ENCODE results near the gene KRT79. TPM values are rescaled to one million over a fixed set of nuclear protein-coding genes. Genes with fewer than 3 reads are reported as not detected.
"Not testable (repeated sequence)": the region's sequence is repeated elsewhere in the genome, so short reads cannot be mapped to it uniquely, and the experiment has no call there.

Gene KRT79
- not detected for total RNA-seq (ENCODE audit: unreplicated experiment)
- long read RNA-seq, result 0 reads

DNA sequence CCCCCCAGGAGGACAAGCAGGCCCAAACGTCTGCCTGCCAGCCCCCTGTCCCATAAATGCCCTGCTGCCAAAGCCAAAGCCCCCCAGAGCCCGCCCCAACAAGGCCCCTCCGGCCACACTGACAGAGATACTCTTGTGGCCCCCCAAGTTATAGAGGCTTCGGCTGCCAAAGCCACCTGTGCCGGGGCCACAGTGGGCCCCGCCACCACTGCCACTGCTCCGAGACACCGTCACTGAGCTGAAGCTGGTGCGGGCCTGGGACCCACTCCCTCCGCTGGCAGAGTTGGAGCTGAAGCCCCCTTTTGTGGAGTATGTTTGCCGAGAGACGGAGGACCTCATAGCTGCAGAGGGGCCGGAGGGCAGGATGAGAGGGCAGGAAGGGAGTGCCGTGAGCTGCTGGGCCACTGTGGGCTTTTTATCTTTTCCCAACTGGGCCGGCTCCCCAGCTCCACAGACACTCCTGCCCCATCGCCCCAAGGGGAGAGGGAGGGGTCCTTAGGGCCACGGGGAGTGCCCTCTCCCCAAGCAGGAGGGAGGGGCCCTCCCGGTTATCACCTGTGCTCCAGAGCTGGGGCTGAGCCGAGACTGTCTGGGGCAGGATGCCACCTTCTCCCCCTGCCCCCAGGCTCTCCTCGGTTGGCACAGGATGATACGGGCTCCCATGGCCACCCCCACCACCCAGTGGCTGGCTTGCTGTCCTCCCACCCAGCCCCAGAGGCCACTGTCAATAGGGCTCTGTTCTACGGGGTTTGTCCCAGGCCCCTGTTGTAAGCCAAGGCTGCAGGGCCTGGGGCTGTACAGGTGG, at the start of gene KRT79:
Gene KRT79 (minus strand): TSS at position 390 of the 805 bp plus-strand sequence. CDS start 51 bp downstream, at position 339.
- Mint-ChIP-seq H3K9me3 (ENCODE audit: unreplicated experiment) (no peaks in the 10 kb centered on the region), H3K27me3 (ENCODE audit: unreplicated experiment) (peaks cover 12% of the 10 kb centered on the region), H3K4me3 (ENCODE audit: unreplicated experiment) (no peak within 1 kb of the TSS), H3K27ac (ENCODE audit: unreplicated experiment) (no peak within 1 kb of the TSS), H3K36me3 (ENCODE audit: low read depth, unreplicated experiment) (no peaks in the 10 kb centered on the region), H3K4me1 (ENCODE audit: unreplicated experiment) (peaks cover 28% of the 10 kb centered on the region)
- TF ChIP-seq, protein P1, sequence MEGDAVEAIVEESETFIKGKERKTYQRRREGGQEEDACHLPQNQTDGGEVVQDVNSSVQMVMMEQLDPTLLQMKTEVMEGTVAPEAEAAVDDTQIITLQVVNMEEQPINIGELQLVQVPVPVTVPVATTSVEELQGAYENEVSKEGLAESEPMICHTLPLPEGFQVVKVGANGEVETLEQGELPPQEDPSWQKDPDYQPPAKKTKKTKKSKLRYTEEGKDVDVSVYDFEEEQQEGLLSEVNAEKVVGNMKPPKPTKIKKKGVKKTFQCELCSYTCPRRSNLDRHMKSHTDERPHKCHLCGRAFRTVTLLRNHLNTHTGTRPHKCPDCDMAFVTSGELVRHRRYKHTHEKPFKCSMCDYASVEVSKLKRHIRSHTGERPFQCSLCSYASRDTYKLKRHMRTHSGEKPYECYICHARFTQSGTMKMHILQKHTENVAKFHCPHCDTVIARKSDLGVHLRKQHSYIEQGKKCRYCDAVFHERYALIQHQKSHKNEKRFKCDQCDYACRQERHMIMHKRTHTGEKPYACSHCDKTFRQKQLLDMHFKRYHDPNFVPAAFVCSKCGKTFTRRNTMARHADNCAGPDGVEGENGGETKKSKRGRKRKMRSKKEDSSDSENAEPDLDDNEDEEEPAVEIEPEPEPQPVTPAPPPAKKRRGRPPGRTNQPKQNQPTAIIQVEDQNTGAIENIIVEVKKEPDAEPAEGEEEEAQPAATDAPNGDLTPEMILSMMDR (IDR thresholded peaks at IDR 0.05; ENCODE audit: unreplicated experiment), result no peak
- DNase-seq (ENCODE audit: low spot score), result no peak

DNA sequence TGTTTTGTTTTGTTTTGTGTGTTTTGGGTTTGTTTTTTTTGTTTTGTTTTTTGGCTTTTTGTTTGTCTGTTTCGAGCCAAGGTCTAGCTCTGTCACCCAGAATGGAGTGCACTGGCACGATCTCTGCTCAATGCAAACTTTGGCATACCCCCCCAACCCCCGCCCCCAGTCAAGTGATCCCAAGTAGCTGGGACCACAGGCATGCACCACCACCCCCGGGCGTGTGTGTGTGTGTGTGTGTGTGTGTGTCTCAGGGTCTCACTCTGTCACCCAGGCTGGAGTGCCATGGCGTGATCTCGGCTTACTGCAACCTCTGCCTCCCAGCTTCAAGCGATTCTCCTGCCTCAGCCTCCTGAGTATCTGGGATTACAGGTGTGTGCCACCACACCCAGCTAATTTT, 46.4 kb upstream of the KRT79 start:
- H3K9me3 Mint-ChIP-seq (ENCODE audit: unreplicated experiment); H3K36me3 Mint-ChIP-seq (ENCODE audit: low read depth, unreplicated experiment); DNase-seq (ENCODE audit: low spot score); H3K4me1 Mint-ChIP-seq (ENCODE audit: unreplicated experiment); H3K27ac Mint-ChIP-seq (ENCODE audit: unreplicated experiment); H3K4me3 Mint-ChIP-seq (ENCODE audit: unreplicated experiment); H3K27me3 Mint-ChIP-seq (ENCODE audit: unreplicated experiment): not testable (repeated sequence)

DNA sequence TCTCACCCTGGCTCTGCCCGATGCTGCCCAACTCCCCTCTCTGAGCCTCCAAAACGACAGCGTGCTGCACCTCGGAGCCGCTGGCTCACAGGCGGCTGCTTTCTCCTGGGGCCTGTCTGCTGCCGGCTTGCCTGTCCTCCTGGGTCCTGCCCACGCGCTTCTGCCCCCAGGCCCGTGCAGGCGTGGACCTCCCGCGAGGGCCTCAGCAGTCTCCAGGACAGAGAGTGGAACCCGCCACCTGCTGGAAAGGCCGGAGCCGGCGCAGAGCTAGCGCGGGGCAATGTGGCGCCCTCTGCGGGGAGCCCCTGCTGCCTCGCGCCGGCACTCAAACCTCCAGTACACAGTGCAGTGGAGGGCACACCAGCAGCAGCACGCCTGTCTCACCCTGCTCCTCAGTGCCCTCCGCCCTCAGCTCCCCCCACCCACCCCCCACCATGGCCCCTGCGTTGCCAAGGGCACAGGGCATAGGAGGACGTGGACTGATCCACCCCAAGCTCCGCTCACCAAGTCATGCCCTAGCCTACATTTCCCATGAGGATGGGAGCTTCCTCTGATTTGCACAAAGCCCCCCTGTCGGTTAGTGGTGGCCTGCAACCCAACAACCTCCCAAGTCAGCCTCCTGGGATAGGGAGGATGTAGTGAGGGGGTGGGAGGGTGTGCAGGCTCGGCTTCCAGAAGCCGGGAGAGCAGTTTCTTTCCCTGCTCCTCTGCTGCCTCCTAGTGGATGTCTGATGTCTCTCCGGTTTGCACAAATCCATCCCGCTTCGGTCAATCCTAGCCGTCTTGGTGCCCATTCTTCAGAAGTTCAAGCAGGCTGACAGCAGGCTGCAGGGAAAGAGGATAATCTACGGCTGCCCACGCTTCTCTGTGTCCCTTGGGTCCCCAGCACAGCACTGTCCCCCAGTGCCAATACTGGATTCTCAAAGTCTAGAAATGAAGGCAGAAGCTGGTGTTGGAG, 45.6 kb upstream of the KRT79 start:
- H3K4me3 Mint-ChIP-seq (ENCODE audit: unreplicated experiment), result no peak overlapping the region
- no peak overlapping the region for H3K27ac Mint-ChIP-seq (ENCODE audit: unreplicated experiment)
- no peaks in the 10 kb centered on the region for H3K9me3 Mint-ChIP-seq (ENCODE audit: unreplicated experiment)
- peaks cover 9% of the 10 kb centered on the region for H3K27me3 Mint-ChIP-seq (ENCODE audit: unreplicated experiment)
- H3K4me1 Mint-ChIP-seq (ENCODE audit: unreplicated experiment), result peaks cover 7% of the 10 kb centered on the region
- peak; percentile 90 for DNase-seq (ENCODE audit: low spot score)
- TF ChIP-seq, protein P1 (IDR thresholded peaks at IDR 0.05; ENCODE audit: unreplicated experiment), result peak; percentile 80
- no peaks in the 10 kb centered on the region for H3K36me3 Mint-ChIP-seq (ENCODE audit: low read depth, unreplicated experiment)

DNA sequence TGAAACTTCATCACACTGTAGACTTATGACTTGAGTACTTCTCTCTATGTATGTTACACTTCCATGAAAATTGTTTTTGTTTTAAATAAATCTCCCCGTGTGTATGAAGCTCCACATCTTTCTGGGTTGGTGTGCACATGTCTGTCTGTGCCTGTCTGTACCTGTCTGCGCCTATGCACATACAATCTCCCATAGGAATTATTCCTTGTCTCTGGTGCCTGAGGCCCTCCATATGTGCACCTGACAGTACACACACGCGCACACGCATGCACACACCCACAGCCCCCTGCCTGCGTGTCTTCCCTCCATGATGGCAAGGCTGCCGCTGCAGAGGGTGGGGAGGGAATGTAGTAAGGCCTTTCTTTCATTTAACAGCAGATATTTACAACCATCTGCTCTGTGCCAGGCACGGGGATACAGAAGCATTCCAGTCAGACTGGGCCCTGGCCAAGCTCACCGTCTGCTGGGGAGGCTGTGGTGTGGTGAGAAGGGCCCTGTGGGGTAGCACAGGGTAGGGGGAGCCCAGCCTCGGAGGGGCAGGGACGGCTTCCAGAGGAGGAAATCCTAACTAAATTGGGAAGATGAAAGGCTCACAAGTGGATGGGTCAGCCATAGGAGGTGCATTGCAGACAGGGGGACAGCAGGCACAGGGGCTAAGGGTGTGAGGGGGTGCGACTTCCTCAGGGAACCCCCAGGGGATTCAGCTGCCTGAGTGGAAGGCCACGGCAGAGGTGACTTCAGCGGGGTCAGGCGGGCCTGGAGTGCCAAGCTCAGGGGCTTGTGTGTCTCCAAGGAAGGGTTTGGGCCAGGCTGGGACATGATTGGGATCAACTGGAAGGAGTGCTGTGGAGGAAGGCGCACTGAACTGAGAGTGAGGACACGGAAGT, 44.6 kb upstream of the KRT79 start:
- no peak for DNase-seq (ENCODE audit: low spot score)
- no peaks in the 10 kb centered on the region for H3K36me3 Mint-ChIP-seq (ENCODE audit: low read depth, unreplicated experiment)
- H3K27ac Mint-ChIP-seq (ENCODE audit: unreplicated experiment), result no peak overlapping the region
- no peaks in the 10 kb centered on the region for H3K9me3 Mint-ChIP-seq (ENCODE audit: unreplicated experiment)
- H3K27me3 Mint-ChIP-seq (ENCODE audit: unreplicated experiment), result peaks cover 9% of the 10 kb centered on the region
- peaks cover 9% of the 10 kb centered on the region for H3K4me1 Mint-ChIP-seq (ENCODE audit: unreplicated experiment)
- TF ChIP-seq, protein P1 (IDR thresholded peaks at IDR 0.05; ENCODE audit: unreplicated experiment), result no peak
- no peak overlapping the region for H3K4me3 Mint-ChIP-seq (ENCODE audit: unreplicated experiment)

DNA sequence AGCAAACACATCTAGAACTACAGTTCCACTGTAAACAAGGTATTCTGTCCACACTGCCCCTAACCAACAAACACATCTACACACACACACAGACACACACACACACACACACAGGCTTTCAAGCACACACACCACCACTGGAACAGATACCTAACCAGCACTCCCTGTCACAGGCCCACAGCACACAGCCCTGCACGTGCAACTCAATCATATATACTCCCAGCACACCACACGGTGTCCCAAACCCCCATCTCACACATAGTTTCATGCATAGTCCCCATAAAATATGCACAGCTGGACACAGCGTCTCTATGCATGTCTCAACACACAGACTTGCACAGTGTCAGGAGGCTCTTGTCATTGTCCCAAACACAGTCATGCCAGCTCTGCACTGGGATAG, 43.1 kb upstream of the KRT79 start:
- H3K36me3 Mint-ChIP-seq (ENCODE audit: low read depth, unreplicated experiment), result no peaks in the 10 kb centered on the region
- DNase-seq (ENCODE audit: low spot score), result no peak
- H3K27ac Mint-ChIP-seq (ENCODE audit: unreplicated experiment), result no peak overlapping the region
- peaks cover 13% of the 10 kb centered on the region for H3K4me1 Mint-ChIP-seq (ENCODE audit: unreplicated experiment)
- peaks cover 9% of the 10 kb centered on the region for H3K27me3 Mint-ChIP-seq (ENCODE audit: unreplicated experiment)
- no peaks in the 10 kb centered on the region for H3K9me3 Mint-ChIP-seq (ENCODE audit: unreplicated experiment)
- TF ChIP-seq, protein P1 (IDR thresholded peaks at IDR 0.05; ENCODE audit: unreplicated experiment), result no peak
- H3K4me3 Mint-ChIP-seq (ENCODE audit: unreplicated experiment), result no peak overlapping the region

All from endothelial cell (in vitro differentiated cells).